HG02852 (cell line): ENCODE results near the gene GOLGA6L26.
"Not testable (repeated sequence)": the region's sequence is repeated elsewhere in the genome, so short reads cannot be mapped to it uniquely, and the experiment has no call there.

ENCODE experiments used
- ATAC-seq: cut with Tn5 transposase; IDR thresholded peaks from one replicate; pipeline ENCODE4 v1.9.1; 2021; ENCODE audit warnings: mild to moderate bottlenecking, moderate library complexity; ENCODE audit not compliant: unreplicated experiment

GOLGA6L26 gene, protein sequence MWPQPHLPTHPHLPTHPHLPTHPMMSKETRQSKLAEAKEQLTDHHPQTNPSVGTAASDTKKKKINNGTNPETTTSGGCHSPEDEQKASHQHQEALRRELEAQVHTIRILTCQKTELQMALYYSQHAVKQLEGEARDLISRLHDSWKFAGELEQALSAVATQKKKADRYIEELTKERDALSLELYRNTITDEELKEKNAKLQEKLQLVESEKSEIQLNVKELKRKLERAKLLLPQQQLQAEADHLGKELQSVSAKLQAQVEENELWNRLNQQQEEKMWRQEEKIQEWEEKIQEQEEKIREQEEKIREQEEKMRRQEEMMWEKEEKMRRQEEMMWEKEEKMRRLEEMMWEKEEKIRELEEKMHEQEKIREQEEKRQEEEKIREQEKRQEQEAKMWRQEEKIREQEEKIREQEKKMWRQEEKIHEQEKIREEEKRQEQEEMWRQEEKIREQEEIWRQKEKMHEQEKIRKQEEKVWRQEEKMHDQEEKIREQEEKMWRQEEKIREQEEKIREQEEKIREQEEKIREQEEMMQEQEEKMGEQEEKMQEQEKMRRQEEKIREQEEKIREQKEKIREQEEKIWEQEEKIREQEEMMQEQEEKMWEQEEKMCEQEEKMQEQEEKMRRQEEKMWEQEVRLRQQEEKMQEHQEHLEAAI

DNA sequence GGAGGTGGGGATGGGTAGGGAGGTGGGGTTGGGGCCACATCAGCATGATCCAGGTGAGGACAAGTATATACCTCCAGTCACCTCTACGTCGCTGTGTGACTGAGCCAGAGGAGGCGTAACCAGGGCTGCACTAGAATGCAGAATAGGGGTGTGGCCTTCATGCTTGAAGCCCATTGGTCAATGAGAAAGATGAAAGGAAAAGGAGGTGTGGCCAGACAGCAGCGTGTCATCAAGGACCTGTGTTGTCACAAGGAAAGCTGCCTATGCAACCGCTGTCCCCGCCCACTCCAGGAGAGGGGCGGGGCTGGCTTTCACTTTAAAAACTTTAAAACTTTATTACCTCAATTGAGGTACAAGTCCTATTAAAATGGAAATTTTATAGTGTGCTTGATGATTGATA lies at the start of gene GOLGA6L26:
GOLGA6L26 (minus strand) TSS at position 101 of the 400 bp plus-strand sequence; CDS start at position 40, 61 bp downstream.
- not testable (repeated sequence) for ATAC-seq

- not testable (repeated sequence) for ATAC-seq
These were observed 47.2 kb upstream of the GOLGA6L26 start for GRCh38 chr15:23381192-23381591.

- not testable (repeated sequence) for ATAC-seq
These were observed 46.7 kb upstream of the GOLGA6L26 start for GRCh38 chr15:23380700-23381099.

GRCh38 chr15:23378946-23379345 lies 45.0 kb upstream of the GOLGA6L26 start:
- not testable (repeated sequence) for ATAC-seq

DNA sequence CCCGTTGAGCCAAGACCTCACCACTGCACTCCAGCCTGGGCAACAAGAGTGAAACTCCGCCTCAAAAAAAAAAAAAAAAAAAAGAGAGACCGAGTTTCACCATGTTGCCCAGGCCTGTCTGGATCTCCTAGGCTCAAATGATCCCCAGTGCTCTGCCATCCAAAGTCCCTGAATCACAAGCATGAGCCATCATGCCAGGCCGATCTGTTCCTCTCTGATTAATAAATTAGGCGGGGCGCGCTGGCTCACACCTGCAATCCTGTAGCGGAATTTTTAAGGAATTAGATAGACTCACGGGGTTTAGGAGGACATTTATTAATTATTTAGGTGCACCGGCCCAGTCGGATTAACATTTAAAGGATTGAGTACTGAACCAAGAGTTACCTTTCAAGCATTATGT lies 40.2 kb upstream of the GOLGA6L26 start:
- not testable (repeated sequence) for ATAC-seq

- ATAC-seq, result not testable (repeated sequence)
These were observed 39.0 kb upstream of the GOLGA6L26 start for GRCh38 chr15:23372891-23373600.

GRCh38 chr15:23372284-23372683 lies 38.3 kb upstream of the GOLGA6L26 start:
- no peak for ATAC-seq

GRCh38 chr15:23371868-23372267 lies 37.9 kb upstream of the GOLGA6L26 start:
- ATAC-seq, result not testable (repeated sequence)

- ATAC-seq, result not testable (repeated sequence)
These were observed 37.1 kb upstream of the GOLGA6L26 start for GRCh38 chr15:23371134-23371533.

GRCh38 chr15:23370578-23370977 lies 36.6 kb upstream of the GOLGA6L26 start:
- ATAC-seq, result no peak

DNA sequence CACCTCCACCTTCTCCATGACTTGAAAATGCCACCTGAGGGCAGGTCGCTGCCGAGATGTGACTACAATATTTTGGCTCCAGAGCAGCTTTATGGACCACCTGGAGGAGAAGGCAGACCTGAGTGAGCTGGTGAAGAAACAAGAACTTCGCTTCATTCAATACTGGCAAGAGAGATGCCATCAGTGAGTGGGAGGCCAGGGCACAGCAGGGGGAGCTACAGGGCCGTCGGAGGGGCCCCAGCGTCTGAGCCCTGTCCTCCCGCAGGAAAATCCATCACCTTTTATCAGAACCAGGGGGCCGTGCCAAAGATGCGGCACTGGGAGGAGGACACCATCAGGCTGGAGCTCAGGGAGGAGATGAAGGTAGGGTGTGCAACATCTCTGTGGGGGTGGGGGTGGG lies 30.3 kb upstream of the GOLGA6L26 start:
- ATAC-seq, result not testable (repeated sequence)

- ATAC-seq, result not testable (repeated sequence)
These were observed 28.6 kb upstream of the GOLGA6L26 start for GRCh38 chr15:23362622-23363021.

DNA sequence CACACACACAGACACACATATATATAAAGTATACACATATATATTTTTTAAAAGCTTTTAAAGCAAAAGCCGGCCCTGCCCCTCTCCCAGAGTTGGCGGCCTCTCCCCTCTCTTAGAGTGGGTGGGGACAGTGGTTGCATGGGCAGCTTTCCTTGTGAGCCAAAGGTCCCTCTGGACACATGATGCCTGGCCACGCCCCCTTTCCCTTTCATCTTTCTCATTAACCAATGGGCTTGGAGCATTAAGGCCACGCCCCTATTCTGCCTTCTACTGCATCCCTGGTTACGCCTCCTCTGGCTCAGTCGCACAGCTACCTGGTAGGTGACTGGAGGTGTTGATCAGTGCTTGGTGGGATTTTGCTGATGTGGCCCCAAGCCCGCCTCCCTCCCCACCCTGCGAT lies 20.5 kb upstream of the GOLGA6L26 start, which contains the start of gene GOLGA8S:
GOLGA8S (plus strand) TSS at position 301 of the 400 bp plus-strand sequence; CDS start at position 363, 62 bp downstream.
- ATAC-seq, result not testable (repeated sequence)

- not testable (repeated sequence) for ATAC-seq
These were observed 22.8 kb downstream of the GOLGA6L26 start for GRCh38 chr15:23311233-23311632.

DNA sequence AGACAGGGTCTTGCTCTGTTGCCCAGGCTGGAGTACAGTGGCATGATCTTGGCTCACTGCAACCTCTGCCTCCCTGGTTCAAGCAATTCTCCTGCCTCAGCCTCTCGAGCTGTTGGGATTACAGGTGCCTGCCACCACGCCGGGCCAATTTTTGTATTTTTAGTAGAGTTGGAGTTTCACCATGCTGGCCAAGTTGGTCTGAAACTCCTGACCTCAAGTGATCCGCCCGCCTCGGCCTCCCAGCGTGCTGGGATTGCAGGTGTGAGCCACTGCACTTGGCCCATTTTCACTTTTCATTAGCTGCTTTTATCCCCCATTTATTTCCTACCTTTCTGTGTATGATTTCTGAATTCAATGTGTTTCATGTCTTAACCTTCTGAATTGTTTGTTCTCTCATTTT lies 28.1 kb downstream of the GOLGA6L26 start:
- not testable (repeated sequence) for ATAC-seq

- ATAC-seq, result not testable (repeated sequence)
These were observed 29.2 kb downstream of the GOLGA6L26 start for GRCh38 chr15:23304805-23305204.

DNA sequence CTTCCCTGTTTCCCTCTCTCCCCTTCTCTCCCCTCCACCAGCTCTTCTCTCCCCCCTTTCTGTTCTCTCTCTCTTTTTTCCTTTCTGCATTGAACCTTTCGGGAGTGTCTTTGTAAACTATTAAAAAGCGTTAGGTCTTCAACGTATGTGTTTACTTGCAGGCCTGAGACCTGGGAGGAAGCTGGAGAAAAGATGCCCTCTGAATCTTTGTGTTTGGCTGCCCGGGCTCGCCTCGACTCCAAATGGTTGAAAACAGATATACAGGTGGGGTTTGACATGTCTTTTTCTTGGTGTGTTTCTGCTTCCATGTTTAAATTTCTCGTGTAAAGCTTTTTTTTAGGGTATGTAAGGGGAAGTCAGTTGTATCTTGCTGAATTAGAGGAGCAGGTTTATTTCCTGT lies 29.7 kb downstream of the GOLGA6L26 start:
- not testable (repeated sequence) for ATAC-seq

DNA sequence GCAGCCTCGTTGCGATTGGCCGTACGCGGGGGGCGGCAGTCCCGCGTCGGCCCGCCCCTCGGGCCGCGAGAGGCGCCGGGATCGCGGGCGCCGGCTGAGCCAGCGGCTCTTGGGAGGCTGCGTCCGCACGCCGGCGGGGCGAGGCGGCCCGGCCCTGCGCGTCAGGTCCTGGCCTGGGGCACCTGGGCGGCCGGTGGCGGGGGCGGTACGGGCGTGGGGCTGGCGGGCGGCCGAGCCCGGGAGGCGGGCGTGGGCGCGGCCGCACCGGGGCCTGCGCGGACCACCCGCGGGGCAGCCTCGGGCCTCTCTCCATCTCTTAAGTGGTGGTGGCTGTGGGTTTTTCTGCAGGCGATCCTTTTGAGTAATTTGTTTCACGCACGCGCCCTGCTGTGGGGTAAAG lies 30.3 kb downstream of the GOLGA6L26 start:
- not testable (repeated sequence) for ATAC-seq

- ATAC-seq, result not testable (repeated sequence)
These were observed 30.8 kb downstream of the GOLGA6L26 start for GRCh38 chr15:23303246-23303645.
